ENCODE data around the gene UNK. TPM values are rescaled to one million over a fixed set of nuclear protein-coding genes. Genes with fewer than 3 reads are reported as not detected.

Gene UNK
- total and polyA plus RNA-seq, 2 of the 13 experiments (the other 11 are each of a cell fraction or from before 2014, with no cell fraction given), result 31.6 to 33.0 TPM

DNA sequence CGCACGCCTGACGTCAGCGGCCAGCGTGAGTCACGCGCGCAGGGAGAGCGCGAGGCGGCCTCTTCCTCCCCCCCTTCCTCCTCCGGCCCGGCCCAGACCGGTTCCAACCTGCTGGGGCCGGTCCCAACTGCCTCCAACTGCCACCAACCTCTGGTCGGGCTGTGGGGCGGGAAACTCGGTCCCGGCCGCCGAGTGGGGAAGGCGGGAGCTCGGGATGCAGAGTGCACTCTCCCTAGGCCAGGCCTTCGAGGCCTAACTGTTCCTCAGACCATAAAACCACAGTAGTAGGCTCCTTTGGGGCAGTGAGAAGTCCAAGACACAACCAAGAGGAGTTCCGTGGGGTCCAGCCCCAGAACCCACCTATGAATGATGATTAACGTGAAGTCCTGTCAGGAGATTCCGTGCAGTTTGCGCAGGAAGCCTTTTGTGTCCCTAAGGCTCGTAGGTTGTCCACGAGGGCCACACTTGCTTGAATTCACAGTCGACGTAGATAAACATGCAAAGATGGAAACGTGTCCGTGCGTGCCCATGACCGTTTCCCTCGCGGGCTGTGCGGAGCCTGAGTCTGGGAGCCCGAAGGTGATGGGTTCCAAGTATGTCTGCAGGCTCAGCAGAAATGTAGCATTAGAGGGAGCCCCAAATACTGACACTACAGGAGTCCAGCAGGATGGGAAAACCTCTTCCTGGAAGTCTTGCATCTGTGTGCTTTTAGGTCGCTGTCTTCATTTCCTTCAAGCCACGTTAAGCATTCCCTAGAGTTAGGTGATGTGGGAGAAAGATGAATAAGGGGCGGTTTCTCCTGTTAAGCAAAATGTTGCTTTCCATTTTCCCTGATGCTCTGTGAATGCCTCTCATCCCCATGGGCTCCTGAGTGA is 647 bp downstream of the UNK start (continued):
- TF ChIP-seq FUBP1 (CRISPR knock-in tag; IDR thresholded peaks at IDR 0.05; ENCODE audit: borderline replicate concordance), result no peak
- TF ChIP-seq, protein P1, sequence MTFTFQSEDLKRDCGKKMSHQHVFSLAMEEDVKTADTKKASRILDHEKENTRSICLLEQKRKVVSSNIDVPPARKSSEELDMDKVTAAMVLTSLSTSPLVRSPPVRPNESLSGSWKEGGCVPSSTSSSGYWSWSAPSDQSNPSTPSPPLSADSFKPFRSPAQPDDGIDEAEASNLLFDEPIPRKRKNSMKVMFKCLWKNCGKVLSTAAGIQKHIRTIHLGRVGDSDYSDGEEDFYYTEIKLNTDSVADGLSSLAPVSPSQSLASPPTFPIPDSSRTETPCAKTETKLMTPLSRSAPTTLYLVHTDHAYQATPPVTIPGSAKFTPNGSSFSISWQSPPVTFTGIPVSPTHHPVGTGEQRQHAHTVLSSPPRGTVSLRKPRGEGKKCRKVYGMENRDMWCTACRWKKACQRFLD (CRISPR knock-in tag; IDR thresholded peaks at IDR 0.05; ENCODE audit: borderline replicate concordance), result peak; percentile 76
- TF ChIP-seq POLR2A (IDR thresholded peaks at IDR 0.05; ENCODE audit: insufficient read depth in 1 of 2, low read depth in 2 of 2, low read length in 2 of 2), result peak; percentile 70 to 77
- peak; percentile 61 for TF ChIP-seq DR1 (CRISPR knock-in tag; IDR thresholded peaks at IDR 0.05)
- TF ChIP-seq, protein P2, sequence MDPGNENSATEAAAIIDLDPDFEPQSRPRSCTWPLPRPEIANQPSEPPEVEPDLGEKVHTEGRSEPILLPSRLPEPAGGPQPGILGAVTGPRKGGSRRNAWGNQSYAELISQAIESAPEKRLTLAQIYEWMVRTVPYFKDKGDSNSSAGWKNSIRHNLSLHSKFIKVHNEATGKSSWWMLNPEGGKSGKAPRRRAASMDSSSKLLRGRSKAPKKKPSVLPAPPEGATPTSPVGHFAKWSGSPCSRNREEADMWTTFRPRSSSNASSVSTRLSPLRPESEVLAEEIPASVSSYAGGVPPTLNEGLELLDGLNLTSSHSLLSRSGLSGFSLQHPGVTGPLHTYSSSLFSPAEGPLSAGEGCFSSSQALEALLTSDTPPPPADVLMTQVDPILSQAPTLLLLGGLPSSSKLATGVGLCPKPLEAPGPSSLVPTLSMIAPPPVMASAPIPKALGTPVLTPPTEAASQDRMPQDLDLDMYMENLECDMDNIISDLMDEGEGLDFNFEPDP (CRISPR knock-in tag; conservative IDR thresholded peaks at IDR 0.05), result peak; percentile 93; the same call in 1 of the 2 replicates
- peak; percentile 92; the same call in 1 of the 2 replicates for TF ChIP-seq ZNF558 (CRISPR knock-in tag; IDR thresholded peaks at IDR 0.05; ENCODE audit: borderline replicate concordance)
- TF ChIP-seq FOSL2 (CRISPR knock-in tag; IDR thresholded peaks at IDR 0.05), result peak; percentile 91
- 0 out of 2 replicates have a peak, but pooled peaks have one; percentile 64 for TF ChIP-seq E2F1 (CRISPR knock-in tag; IDR thresholded peaks at IDR 0.05)
- no peak for TF ChIP-seq PLSCR1 (CRISPR knock-in tag; IDR thresholded peaks at IDR 0.05; ENCODE audit: borderline replicate concordance)
- no peak for TF ChIP-seq ZSCAN31 (CRISPR knock-in tag; IDR thresholded peaks at IDR 0.05; ENCODE audit: low read depth)
- TF ChIP-seq TARDBP (CRISPR knock-in tag; IDR thresholded peaks at IDR 0.05), result 0 out of 2 replicates have a peak, but pooled peaks have one; percentile 0
- TF ChIP-seq ZFYVE20 (CRISPR knock-in tag; IDR thresholded peaks at IDR 0.05; ENCODE audit: borderline replicate concordance, low read depth), result peak; percentile 21; the same call in 1 of the 2 replicates
- peak; percentile 48 for TF ChIP-seq HNF4A (CRISPR knock-in tag; IDR thresholded peaks at IDR 0.05)
- peak; percentile 76 for TF ChIP-seq NCOA2 (CRISPR knock-in tag; IDR thresholded peaks at IDR 0.05)
- TF ChIP-seq EZH2 (conservative IDR thresholded peaks at IDR 0.05; ENCODE audit: low read depth, low read length), result no peak
- TF ChIP-seq, protein P3, sequence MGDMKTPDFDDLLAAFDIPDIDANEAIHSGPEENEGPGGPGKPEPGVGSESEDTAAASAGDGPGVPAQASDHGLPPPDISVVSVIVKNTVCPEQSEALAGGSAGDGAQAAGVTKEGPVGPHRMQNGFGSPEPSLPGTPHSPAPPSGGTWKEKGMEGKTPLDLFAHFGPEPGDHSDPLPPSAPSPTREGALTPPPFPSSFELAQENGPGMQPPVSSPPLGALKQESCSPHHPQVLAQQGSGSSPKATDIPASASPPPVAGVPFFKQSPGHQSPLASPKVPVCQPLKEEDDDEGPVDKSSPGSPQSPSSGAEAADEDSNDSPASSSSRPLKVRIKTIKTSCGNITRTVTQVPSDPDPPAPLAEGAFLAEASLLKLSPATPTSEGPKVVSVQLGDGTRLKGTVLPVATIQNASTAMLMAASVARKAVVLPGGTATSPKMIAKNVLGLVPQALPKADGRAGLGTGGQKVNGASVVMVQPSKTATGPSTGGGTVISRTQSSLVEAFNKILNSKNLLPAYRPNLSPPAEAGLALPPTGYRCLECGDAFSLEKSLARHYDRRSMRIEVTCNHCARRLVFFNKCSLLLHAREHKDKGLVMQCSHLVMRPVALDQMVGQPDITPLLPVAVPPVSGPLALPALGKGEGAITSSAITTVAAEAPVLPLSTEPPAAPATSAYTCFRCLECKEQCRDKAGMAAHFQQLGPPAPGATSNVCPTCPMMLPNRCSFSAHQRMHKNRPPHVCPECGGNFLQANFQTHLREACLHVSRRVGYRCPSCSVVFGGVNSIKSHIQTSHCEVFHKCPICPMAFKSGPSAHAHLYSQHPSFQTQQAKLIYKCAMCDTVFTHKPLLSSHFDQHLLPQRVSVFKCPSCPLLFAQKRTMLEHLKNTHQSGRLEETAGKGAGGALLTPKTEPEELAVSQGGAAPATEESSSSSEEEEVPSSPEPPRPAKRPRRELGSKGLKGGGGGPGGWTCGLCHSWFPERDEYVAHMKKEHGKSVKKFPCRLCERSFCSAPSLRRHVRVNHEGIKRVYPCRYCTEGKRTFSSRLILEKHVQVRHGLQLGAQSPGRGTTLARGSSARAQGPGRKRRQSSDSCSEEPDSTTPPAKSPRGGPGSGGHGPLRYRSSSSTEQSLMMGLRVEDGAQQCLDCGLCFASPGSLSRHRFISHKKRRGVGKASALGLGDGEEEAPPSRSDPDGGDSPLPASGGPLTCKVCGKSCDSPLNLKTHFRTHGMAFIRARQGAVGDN (CRISPR knock-in tag; IDR thresholded peaks at IDR 0.05), result peak; percentile 97
- no peak for TF ChIP-seq CEBPB (IDR thresholded peaks at IDR 0.05; ENCODE audit: borderline replicate concordance, low read depth, low read length)

Data from HepG2 (cell line).